Measurements from ENCODE around the gene GRID1.
A peak's percentile ranks its signal among the peaks of the same experiment; 100 is the strongest.
"Not testable (repeated sequence)": the region's sequence is repeated elsewhere in the genome, so short reads cannot be mapped to it uniquely, and the experiment has no call there.

GRID1 gene

DNA sequence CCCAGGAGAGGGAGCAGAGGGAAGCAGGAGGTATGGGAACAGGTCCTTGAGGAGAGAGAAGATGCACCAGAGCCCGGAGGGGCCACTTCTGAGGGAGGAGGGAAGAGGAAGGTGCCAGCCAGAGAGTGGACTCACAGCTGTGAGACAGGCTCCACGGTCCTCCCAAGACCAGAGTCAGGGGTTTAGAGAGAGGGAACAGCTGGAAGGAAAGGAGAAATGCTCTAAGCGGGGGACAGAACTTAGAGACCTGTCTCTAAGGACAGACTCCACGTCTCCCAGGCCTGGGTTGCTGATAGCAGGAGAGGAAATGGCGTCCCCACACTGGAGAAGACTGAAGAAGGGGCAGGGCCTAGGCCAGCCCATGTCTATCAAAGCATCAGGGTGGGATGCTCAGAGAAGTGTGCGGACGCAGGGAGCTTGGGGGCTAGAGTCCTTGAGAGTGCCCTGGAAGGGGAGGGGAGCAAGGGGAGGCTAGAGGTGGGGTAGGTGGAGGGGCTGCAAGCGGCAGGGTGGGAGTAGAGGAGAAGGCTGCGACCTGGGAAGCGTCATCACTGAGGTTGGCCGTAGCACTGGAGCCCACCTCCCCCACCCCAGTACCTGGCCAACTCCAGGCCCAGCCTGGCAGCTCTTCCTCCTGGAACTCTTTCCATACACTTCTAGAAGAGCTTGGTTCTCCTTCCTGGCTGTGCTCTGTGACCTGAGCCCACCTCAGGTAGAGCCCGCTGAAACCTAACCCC lies 25.6 kb upstream of the GRID1 start:
- no peak for DNase-seq (ENCODE audit: low spot score)

- no peak for DNase-seq (ENCODE audit: low spot score)
Observed at GRCh38 chr10:86391236-86391840, 24.7 kb upstream of the GRID1 start.

- no peak for DNase-seq (ENCODE audit: low spot score)
Observed at GRCh38 chr10:86390337-86391120, 23.9 kb upstream of the GRID1 start.

DNA sequence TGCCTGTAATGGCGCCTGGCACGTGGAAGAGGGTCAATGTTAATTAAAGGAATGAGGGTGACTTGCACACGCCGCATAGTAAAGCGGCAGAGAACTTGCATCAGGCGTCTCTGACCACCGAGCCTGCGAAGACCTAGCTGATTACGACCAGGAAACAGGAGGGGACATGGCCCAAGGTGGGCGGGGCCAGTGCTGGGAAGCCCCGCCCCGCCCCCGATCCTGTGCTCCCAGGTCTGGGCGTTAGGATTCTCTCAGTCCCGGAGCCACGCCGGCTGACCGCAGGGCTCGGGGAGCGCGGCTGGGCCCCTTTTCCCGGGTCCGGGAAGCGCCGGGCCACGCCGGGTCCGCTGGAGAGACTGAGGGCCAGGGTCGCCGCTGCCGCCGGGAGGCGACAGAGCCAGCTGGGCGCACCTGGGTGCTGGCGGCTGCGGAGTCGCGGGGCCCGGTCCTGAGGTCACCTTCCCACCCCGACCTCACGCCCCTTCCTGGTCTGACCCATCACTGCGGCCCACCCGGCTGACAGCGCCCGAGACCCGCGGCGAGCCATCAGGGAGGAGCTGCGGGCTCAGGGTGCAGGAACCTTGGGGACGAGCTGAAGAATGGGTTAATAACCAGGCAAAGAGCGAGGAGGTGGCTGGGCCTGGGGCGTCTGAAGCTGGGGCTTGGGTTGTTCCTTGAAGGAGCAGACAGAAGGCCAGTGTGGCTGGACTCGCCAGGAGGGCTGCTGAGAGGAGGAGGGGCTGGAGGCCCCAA lies 23.0 kb upstream of the GRID1 start:
- DNase-seq (ENCODE audit: low spot score) = no peak

DNA sequence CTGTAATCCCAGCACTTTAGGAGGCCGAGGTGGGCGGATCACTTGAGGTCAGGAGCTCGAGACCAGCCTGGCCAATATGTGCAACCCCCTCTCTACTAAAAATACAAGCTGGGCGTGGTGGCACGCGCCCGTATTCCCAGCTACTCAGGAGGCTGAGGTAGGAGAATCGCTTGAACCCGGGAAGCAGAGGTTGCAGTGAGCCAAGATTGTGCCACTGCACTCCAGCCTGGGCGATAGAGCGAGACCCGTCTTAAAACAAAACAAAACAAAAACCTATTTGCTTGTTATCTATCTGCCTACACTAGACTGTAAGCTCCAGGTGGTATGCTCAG lies 22.5 kb upstream of the GRID1 start:
- not testable (repeated sequence) for DNase-seq (ENCODE audit: low spot score)

DNA sequence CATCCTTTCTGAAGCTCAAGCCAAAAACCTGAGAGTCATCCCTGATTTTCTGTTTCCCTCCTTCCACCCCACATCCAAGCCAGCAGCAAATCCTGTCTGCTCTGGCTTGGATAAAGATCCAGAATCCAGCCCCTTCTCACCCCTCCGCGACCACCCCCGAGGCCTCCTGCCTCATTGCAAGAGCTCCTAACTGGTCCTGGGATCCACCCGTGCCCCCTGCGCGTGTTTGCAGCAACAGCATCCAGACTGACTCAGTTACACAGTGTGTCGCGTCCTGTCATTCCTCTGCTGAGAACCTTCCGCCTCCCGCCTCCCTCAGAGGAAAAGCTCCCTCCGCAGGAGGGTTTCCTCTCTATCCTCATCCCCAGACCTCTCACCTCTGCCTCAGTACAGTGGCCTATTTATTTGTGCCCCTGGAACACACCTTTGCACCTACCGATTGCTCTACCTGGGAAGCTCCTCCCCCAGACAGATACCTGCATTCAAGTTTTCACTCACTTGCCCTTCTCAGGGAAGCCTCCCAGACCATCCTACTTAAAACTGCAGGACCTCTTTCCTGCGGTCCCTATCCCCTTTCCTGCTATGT lies 21.6 kb upstream of the GRID1 start:
- DNase-seq (ENCODE audit: low spot score) = no peak

GRCh38 chr10:86387178-86387794 lies 20.7 kb upstream of the GRID1 start:
- no peak for DNase-seq (ENCODE audit: low spot score)

- DNase-seq (ENCODE audit: low spot score) = no peak
Observed at GRCh38 chr10:86385806-86386205, 19.2 kb upstream of the GRID1 start.

- no peak for DNase-seq (ENCODE audit: low spot score)
Observed at GRCh38 chr10:86377797-86378146, 11.2 kb upstream of the GRID1 start.

- DNase-seq (ENCODE audit: low spot score) = peak; percentile 45
Observed at GRCh38 chr10:86376852-86377796, 10.5 kb upstream of the GRID1 start.

DNA sequence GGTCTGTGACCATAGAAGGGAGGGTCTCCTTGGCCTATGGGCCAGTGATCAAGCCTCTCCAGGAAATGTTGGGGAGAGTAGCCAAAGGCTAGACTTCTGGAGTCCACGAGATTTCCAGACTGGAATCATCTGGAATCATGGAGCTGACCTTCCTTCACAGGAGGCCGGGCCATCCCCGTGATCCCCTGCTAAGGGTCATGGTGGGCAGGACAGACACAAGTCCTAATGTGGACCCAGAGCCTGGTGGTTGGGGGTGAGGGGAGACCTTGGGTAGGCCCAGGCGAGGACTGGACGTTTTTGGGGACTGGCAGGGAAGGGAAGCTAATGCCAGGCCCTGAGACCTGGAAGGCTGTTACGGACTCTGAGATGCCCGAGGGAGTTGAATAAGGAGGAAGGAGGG lies 9.8 kb upstream of the GRID1 start:
- DNase-seq (ENCODE audit: low spot score) = no peak

GRCh38 chr10:86375204-86375603 lies 8.6 kb upstream of the GRID1 start:
- no peak for DNase-seq (ENCODE audit: low spot score)

DNA sequence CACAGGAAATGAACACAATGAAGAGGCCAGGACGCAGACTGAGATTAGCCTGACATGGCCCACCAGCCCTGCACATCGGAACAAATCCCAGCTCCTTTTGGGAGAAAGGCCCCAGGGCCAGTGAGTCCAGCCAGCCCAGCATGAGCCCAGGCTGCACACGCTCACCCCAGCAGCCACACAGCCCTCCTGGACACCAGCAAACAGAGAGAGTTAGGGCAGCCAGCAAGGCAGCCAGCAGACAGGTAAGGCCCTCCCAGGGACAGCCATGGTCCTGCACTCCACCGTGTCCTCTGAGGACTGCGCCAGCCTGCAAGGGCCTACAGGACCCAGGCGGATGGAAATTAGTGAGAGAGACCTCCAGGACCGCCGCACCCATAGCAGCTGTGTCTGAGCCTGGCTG lies 8.1 kb upstream of the GRID1 start:
- DNase-seq (ENCODE audit: low spot score) = no peak

DNA sequence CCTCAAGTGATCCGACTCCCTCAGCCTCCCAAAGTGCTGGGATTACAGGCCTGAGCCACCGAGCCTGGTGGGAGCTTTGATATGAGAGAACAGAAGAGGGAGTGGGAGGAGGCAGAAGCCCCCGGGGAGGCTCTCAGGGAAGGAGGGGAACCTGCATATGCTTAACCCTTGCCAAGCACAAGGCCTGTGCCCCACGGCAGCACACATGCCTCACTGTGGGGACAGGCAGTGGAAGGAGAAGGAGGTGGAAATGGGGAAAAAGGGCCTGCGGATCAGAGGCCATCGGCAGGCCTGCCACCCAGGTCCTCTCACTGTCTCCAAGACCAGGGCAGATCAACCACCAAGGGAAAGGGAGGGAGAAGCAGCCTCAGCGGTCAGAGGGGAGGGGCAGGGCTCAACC lies 7.2 kb upstream of the GRID1 start:
- DNase-seq (ENCODE audit: low spot score) = no peak

- no peak for DNase-seq (ENCODE audit: low spot score)
Observed at GRCh38 chr10:86373251-86373650, 6.7 kb upstream of the GRID1 start.

DNA sequence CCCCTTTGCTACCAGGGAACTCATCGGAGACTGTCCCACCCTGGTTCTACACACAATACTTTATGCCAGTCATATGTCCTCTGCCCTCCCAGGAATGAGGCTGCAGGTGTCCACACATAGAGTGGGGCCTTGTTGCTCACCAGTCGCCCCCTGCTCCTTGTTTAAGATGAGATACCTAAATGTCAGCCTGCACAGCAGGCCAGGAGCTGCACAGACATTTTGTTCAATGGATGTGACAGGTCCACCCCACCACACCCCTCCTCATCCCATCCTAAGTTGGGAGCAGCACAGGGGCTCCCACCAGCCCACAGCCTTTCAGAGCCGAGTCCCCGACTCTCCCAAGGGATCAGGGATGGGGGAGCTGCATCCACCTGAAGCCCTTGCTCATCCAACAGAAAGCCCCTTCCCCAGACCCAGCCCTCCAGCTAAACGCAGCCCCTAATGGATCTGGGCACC lies 6.2 kb upstream of the GRID1 start:
- no peak for DNase-seq (ENCODE audit: low spot score)

- DNase-seq (ENCODE audit: low spot score) = no peak
Observed at GRCh38 chr10:86372119-86372783, 5.7 kb upstream of the GRID1 start.

- DNase-seq (ENCODE audit: low spot score) = no peak
Observed at GRCh38 chr10:86371691-86372090, 5.1 kb upstream of the GRID1 start.

- DNase-seq (ENCODE audit: low spot score) = no peak
Observed at GRCh38 chr10:86371116-86371515, 4.5 kb upstream of the GRID1 start.

DNA sequence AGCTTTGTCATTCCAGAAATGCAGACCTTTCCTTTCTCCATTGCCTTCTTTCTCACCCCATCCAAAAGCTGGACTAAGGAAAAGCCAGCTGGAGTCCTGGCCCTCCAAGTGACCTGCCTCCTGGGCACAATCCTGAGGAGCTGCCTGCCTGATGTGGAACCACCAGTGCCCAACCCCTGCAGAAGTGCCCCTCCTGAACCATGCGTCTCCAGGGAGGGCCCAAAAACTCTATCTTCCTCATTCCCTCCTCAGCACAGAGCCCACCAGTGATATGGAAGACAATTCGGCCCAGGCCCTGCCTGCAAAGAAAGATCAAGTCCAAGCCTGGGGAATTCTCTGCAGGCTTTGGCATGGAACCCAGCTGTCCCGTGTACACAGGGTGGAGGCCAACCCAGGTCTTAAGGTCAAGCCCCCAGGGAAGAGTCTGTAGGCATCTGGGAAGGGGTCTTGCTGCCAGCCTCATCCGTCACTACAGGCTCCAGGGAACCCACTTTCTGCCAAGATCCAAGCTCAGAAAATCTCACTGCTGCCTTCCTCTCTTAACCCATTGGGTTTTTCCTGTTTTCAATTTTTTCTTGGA lies 3.5 kb upstream of the GRID1 start:
- DNase-seq (ENCODE audit: low spot score) = no peak

All from cerebellar cortex (tissue), 1 donor.